Neural cell (in vitro differentiated cells): ENCODE results near the gene TAF3.

Source experiments
- CTCF ChIP-seq: fragments of 450-650 bp; IDR thresholded peaks from 2 replicates; pipeline ENCODE4 v1.5.1; 2014; ENCODE audit warnings: antibody characterized with exemption, mild to moderate bottlenecking, moderate library complexity; ENCODE audit not compliant: poor library complexity, severe bottlenecking
- REST ChIP-seq: IDR thresholded peaks from 2 replicates; pipeline ENCODE4 v1.6.1; 2012; ENCODE audit warnings: borderline replicate concordance

DNA sequence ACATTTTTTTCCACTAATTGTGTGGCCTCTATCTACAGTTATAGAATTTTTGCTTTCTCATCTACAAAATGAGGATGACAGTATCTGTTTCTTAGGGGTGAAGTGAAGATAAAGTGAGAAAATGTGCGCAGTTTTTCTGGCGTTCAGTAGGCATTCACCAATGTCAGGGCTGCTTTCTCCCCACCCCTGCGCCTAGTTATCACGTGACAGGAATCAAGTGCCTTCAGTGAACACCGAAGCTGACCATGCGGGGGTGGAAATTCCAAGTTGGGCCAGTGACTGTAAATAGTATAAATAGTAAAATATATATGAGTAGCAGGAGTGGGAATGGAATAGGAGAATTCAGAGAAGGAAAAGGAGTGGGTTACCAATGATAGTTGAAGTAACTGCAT lies 77.4 kb downstream of the TAF3 start:
- TF ChIP-seq REST (no peak), CTCF (no peak)
